ENCODE results near the gene ZNF423.

GRCh38 chr16:49775018-49775417, 80.9 kb downstream of the ZNF423 start:
- TF ChIP-seq CTCF (CRISPR knock-in tag; IDR thresholded peaks at IDR 0.05), result no peak
- TF ChIP-seq ZNF33A (CRISPR knock-in tag; IDR thresholded peaks at IDR 0.05; ENCODE audit: borderline replicate concordance), result no peak

Data from HepG2 (cell line).